ENCODE data around the gene PTPRG. TPM values are rescaled to one million over a fixed set of nuclear protein-coding genes. Genes with fewer than 3 reads are reported as not detected.
"Not testable (repeated sequence)": the region's sequence is repeated elsewhere in the genome, so short reads cannot be mapped to it uniquely, and the experiment has no call there.

PTPRG gene
- total RNA-seq, 1 donor, result 41.0 TPM

GRCh38 chr3:61814674-61815073 lies 253.3 kb downstream of the PTPRG start:
- TF ChIP-seq CTCF (IDR thresholded peaks at IDR 0.05; ENCODE audit: insufficient read depth, low read depth, low read length), result no peak

GRCh38 chr3:61816304-61816703 lies 254.9 kb downstream of the PTPRG start:
- not testable (repeated sequence) for DNase-seq (ENCODE audit: low read depth); H3K4me3 ChIP-seq (ENCODE audit: low read depth, low read length)

More at GRCh38 chr3:61814674-61815073, 253.3 kb downstream of the PTPRG start:
- no peak for DNase-seq (ENCODE audit: low read depth)
- no peak overlapping the region for H3K4me3 ChIP-seq (ENCODE audit: low read depth, low read length)

- no peak for TF ChIP-seq CTCF (IDR thresholded peaks at IDR 0.05; ENCODE audit: insufficient read depth, low read depth, low read length)
Observed at GRCh38 chr3:61819861-61820260, 258.5 kb downstream of the PTPRG start.

GRCh38 chr3:61820306-61820992 lies 259.1 kb downstream of the PTPRG start:
- H3K4me3 ChIP-seq (ENCODE audit: low read depth, low read length), result no peak overlapping the region
- no peak for DNase-seq (ENCODE audit: low read depth)
- no peak for TF ChIP-seq CTCF (IDR thresholded peaks at IDR 0.05; ENCODE audit: insufficient read depth, low read depth, low read length)

More at GRCh38 chr3:61819861-61820260, 258.5 kb downstream of the PTPRG start:
- DNase-seq (ENCODE audit: low read depth), result no peak
- no peak overlapping the region for H3K4me3 ChIP-seq (ENCODE audit: low read depth, low read length)

GRCh38 chr3:61821823-61822251 lies 260.5 kb downstream of the PTPRG start:
- no peak for TF ChIP-seq CTCF (IDR thresholded peaks at IDR 0.05; ENCODE audit: insufficient read depth, low read depth, low read length)
- H3K4me3 ChIP-seq (ENCODE audit: low read depth, low read length), result no peak overlapping the region

GRCh38 chr3:61822588-61822987 lies 261.2 kb downstream of the PTPRG start:
- no peak for TF ChIP-seq CTCF (IDR thresholded peaks at IDR 0.05; ENCODE audit: insufficient read depth, low read depth, low read length)
- H3K4me3 ChIP-seq (ENCODE audit: low read depth, low read length), result no peak overlapping the region
- DNase-seq (ENCODE audit: low read depth), result no peak

More at GRCh38 chr3:61821823-61822251, 260.5 kb downstream of the PTPRG start:
- peak; percentile 53 for DNase-seq (ENCODE audit: low read depth)

- no peak for DNase-seq (ENCODE audit: low read depth)
- no peak overlapping the region for H3K4me3 ChIP-seq (ENCODE audit: low read depth, low read length)
- no peak for TF ChIP-seq CTCF (IDR thresholded peaks at IDR 0.05; ENCODE audit: insufficient read depth, low read depth, low read length)
Observed at GRCh38 chr3:61824553-61825135, 263.3 kb downstream of the PTPRG start.
